Prostate gland (tissue), 2 donors: ENCODE data around the gene HIPK1. TPM values are rescaled to one million over a fixed set of nuclear protein-coding genes. Genes with fewer than 3 reads are reported as not detected.

ENCODE experiments used
- DNase-seq: peaks from one replicate; pipeline ENCODE4 v3.0.0-alpha.2; 2019; ENCODE audit warnings: low spot score
- H3K27ac ChIP-seq, 2 donors: fragments of 200-600 bp; sonication (generic); 2 replicates each; pipeline ENCODE4 v1.5.1; 2017 to 2019
- H3K27me3 ChIP-seq: fragments of 200-600 bp; sonication (generic); replicated peaks from 2 replicates; pipeline ENCODE4 v1.5.1; 2019; ENCODE audit not compliant: insufficient read depth
- H3K36me3 ChIP-seq, 2 donors: fragments of 200-600 bp; sonication (generic); 1 replicate in 1 of 2; 2 replicates in 1 of 2; pipeline versions ENCODE4 v1.5.1 to v1.8.1; 2017 to 2019
- H3K4me1 ChIP-seq: fragments of 200-600 bp; sonication (generic); replicated peaks from 2 replicates; pipeline ENCODE4 v1.5.1; 2019
- H3K4me3 ChIP-seq, 2 donors: fragments of 200-600 bp; sonication (generic); 2 replicates each; pipeline ENCODE4 v1.5.1; 2017 to 2019
- H3K9me3 ChIP-seq: fragments of 200-600 bp; sonication (generic); 2 replicates; pipeline ENCODE4 v1.5.1; 2017
- CTCF ChIP-seq, 4 experiments: fragments of 200-600 bp in 2 of 4; fragments of 450-650 bp in 2 of 4; sonication (generic) in 2 of 4; IDR thresholded peaks; 1 replicate in 3 of 4; 2 replicates in 1 of 4; pipeline ENCODE4 v1.5.1; 2016 to 2019; ENCODE audit warnings: antibody characterized with exemption in 4 of 4, mild to moderate bottlenecking in 2 of 4, moderate library complexity in 2 of 4
- POLR2A ChIP-seq: fragments of 450-650 bp; IDR thresholded peaks from one replicate; pipeline ENCODE4 v1.6.1; 2016; ENCODE audit warnings: antibody characterized with exemption, mild to moderate bottlenecking
- POLR2AphosphoS5 ChIP-seq: sonication (generic); formaldehyde crosslinking; IDR thresholded peaks from one replicate; pipeline ENCODE4 v1.6.1; 2017; ENCODE audit warnings: antibody characterized with exemption
- WGBS: methylation state at CpG from one replicate; pipeline ENCODE4 v1.1.5; 2018; 5-methylcytosine and 5-hydroxymethylcytosine counted together
- intact Hi-C: fragments of 100-400 bp; cut with DNase I; formaldehyde crosslinking; loops from one replicate; pipeline ENCODE4 v1.14.2; 2022
- total RNA-seq, 2 donors: library from RNA; depleted of rRNA; stranded (reverse); fragments of >200 nt; gene quantifications; one replicate each; pipeline ENCODE4 v1.1.0, GENCODE V29; 2016

Gene HIPK1
- total RNA-seq, 2 donors from 2014 or later = 43.5 to 76.3 TPM

GRCh38 chr1:114026797-114027196 lies 97.7 kb downstream of the HIPK1 start:
- H3K4me1 ChIP-seq = no peaks in the 10 kb centered on the region
- intact Hi-C loops = no loop called here
- TF ChIP-seq CTCF (IDR thresholded peaks at IDR 0.05) (no peak), POLR2A (no peak), POLR2AphosphoS5 (no peak)
- no peaks in the 10 kb centered on the region for H3K36me3 ChIP-seq
- H3K4me3 ChIP-seq = no peak overlapping the region
- no peaks in the 10 kb centered on the region for H3K27me3 ChIP-seq
- no peak for DNase-seq
- H3K9me3 ChIP-seq = no peaks in the 10 kb centered on the region
- 70% methylated on average over 6 of the region's 6 CpGs for WGBS
- H3K27ac ChIP-seq = no peak overlapping the region

Other genes with a start within 250 kb of the HIPK1 start
- 10 to 100 TPM; 11.7 to 13.4 TPM for gene PHTF1, start 169.8 kb upstream of the HIPK1 start, total RNA-seq
- gene RSBN1, start 116.8 kb upstream of the HIPK1 start, total RNA-seq = 10 to 100 TPM; 23.1 to 24.0 TPM
- gene PTPN22, start 57.6 kb upstream of the HIPK1 start, total RNA-seq = 1 to 10 TPM in 1 of 2 donors, under 1 TPM in 1; 0.55 to 1.1 TPM
- 10 to 100 TPM in 1 of 2 donors, under 1 TPM in 1; 0.46 to 92.5 TPM for gene BCL2L15, start 41.7 kb upstream of the HIPK1 start, total RNA-seq
- 10 to 100 TPM in 1 of 2 donors, 1 to 10 TPM in 1; 5.0 to 14.8 TPM for gene AP4B1, start 24.5 kb upstream of the HIPK1 start, total RNA-seq
- gene DCLRE1B, start 24.0 kb upstream of the HIPK1 start, total RNA-seq = 10 to 100 TPM in 1 of 2 donors, 1 to 10 TPM in 1; 4.2 to 10.1 TPM
- 10 to 100 TPM; 15.8 to 25.1 TPM for gene OLFML3, start 50.1 kb downstream of the HIPK1 start, total RNA-seq
- gene SYT6, start 224.5 kb downstream of the HIPK1 start, total RNA-seq = 1 to 10 TPM in 1 of 2 donors, not detected in 1; 1.6 TPM